ENCODE results near the gene ZFP62. TPM values are rescaled to one million over a fixed set of nuclear protein-coding genes. Genes with fewer than 3 reads are reported as not detected.

The ZFP62 gene
- total and polyA plus RNA-seq, 2 of the 4 experiments (the other 2 are of a cell fraction), result 8.2 to 20.3 TPM

DNA sequence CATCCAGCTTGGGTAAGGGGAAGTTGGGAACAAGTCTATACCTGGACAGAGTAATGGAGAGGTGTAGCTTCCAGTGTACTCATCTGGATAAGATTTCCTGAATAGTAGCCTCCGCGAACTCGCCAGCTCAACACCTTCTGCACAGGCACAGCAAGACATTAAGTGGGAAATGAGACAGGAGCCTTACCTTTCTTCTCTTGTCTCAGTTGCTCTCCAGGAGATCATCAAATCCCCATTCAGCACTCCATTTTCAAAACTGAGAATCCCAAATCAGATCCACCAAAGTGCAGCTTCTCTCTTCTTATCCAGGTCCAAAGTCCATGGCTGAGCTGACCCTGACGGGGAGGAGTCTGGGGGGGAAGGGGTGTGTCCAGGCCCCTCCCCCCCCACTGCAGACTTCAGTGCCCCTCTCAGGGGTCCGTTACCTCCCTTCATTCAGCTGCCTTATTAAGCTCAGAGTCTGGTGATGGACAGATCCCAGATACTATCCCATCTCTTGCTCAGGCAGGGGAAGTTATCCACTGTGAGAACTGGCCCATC lies 52.5 kb downstream of the ZFP62 start:
- POLR2A ChIA-PET (ENCODE audit: unreplicated experiment), result interaction anchor here (0.5 kb wide), 1 partner anchor 52 kb away, joined by 3 read pairs; no protein-coding TSS in a partner anchor
- DNase-seq, result no peak
- H3K79me1 ChIP-seq (ENCODE audit: low read depth in 1 of 2, low read length in 2 of 2), result peaks cover 36 to 54% of the 10 kb centered on the region in 2 experiments
- peak overlapping the region; percentile 66 for H2AK9ac ChIP-seq (replicated peaks; ENCODE audit: low read depth, low read length, poor library complexity)
- no peak overlapping the region for H4K5ac ChIP-seq (ENCODE audit: low read depth, low read length)
- H3K14ac ChIP-seq (replicated peaks; ENCODE audit: low read depth, low read length), result peak overlapping the region; percentile 77
- H4K20me1 ChIP-seq (ENCODE audit: insufficient read depth, low read length), result no peaks in the 10 kb centered on the region
- peak overlapping the region; percentile 56; the same call in 1 of the 2 replicates for H3K4me3 ChIP-seq (ENCODE audit: insufficient read depth, low read depth, low read length)
- no peak overlapping the region for H2AFZ ChIP-seq (replicated peaks; ENCODE audit: low read length, poor library complexity)
- peak overlapping the region; percentile 61 to 98; a peak in 2 of 4 replicates for H4K8ac ChIP-seq (ENCODE audit: low read depth in 2 of 2, low read length in 2 of 2)
- peak overlapping the region; percentile 44; the same call in 1 of the 2 replicates for H3K23ac ChIP-seq (ENCODE audit: low read depth, low read length)
- in situ Hi-C loops (cut with MboI; ENCODE audit: low sequenced_read_pairs), result loop anchor here (10.0 kb wide), 2 partner anchors 376 to 446 kb away; no protein-coding TSS in a partner anchor
- H3K4me2 ChIP-seq (ENCODE audit: low read depth, low read length), result peak overlapping the region; percentile 86
- BruUV-seq (replicated peaks), result no TSS peak
- H3K4me1 ChIP-seq (ENCODE audit: control insufficient read depth, insufficient read depth, low read length), result peaks cover 11% of the 10 kb centered on the region
- no peak overlapping the region for H2BK20ac ChIP-seq (ENCODE audit: low read depth, low read length)
- H3K56ac ChIP-seq (ENCODE audit: extremely low read depth, insufficient read depth, low read length), result no peak overlapping the region
- H3K36me3 ChIP-seq (ENCODE audit: control insufficient read depth, insufficient read depth, low read length), result peaks cover 7% of the 10 kb centered on the region; the same call in 1 of the 2 replicates
- CTCF ChIA-PET, result no interaction called here
- no peak overlapping the region for H3K18ac ChIP-seq (ENCODE audit: low read depth, low read length)
- H3K27me3 ChIP-seq (ENCODE audit: control insufficient read depth, insufficient read depth, low read length), result no peaks in the 10 kb centered on the region
- dilution Hi-C loops (cut with HindIII; ENCODE audit: low sequenced_read_pairs, unreplicated experiment), result no loop called here
- no peak for ATAC-seq (ENCODE audit: low read depth)
- peaks cover 17% of the 10 kb centered on the region for H3K9me1 ChIP-seq (ENCODE audit: insufficient read depth, low read length)
- H2BK5ac ChIP-seq (ENCODE audit: low read depth, low read length, poor library complexity, severe bottlenecking), result no peak overlapping the region
- no peaks in the 10 kb centered on the region for H3K9me3 ChIP-seq (ENCODE audit: control insufficient read depth, insufficient read depth, low read length)
- WGBS, 2 experiments (ENCODE audit: extremely low coverage in 2 of 2, insufficient read length in 1 of 2), result no CpG with 5 or more reads among the region's 5 CpGs
- intact Hi-C loops (cut with micrococcal nuclease), result no loop called here
- H3K27ac ChIP-seq (ENCODE audit: insufficient read depth, low read length), result peak overlapping the region; percentile 21; the same call in 1 of the 2 replicates
- no peak overlapping the region for H2BK120ac ChIP-seq (ENCODE audit: low read depth, low read length)
- H3K4ac ChIP-seq (ENCODE audit: low read depth, low read length), result peak overlapping the region; percentile 39
- TF ChIP-seq, protein P1, sequence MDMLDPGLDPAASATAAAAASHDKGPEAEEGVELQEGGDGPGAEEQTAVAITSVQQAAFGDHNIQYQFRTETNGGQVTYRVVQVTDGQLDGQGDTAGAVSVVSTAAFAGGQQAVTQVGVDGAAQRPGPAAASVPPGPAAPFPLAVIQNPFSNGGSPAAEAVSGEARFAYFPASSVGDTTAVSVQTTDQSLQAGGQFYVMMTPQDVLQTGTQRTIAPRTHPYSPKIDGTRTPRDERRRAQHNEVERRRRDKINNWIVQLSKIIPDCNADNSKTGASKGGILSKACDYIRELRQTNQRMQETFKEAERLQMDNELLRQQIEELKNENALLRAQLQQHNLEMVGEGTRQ (IDR thresholded peaks at IDR 0.05; ENCODE audit: low read depth, low read length), result no peak
- TF ChIP-seq SMC3 (IDR thresholded peaks at IDR 0.05; ENCODE audit: low read depth, low read length), result no peak
- no peak for TF ChIP-seq RAD21 (IDR thresholded peaks at IDR 0.05; ENCODE audit: low read length)
- no peak for TF ChIP-seq MXI1 (IDR thresholded peaks at IDR 0.05; ENCODE audit: borderline replicate concordance, low read depth, low read length)
- no peak for TF ChIP-seq RFX5 (IDR thresholded peaks at IDR 0.05; ENCODE audit: low read depth, low read length)
- TF ChIP-seq, protein P2, sequence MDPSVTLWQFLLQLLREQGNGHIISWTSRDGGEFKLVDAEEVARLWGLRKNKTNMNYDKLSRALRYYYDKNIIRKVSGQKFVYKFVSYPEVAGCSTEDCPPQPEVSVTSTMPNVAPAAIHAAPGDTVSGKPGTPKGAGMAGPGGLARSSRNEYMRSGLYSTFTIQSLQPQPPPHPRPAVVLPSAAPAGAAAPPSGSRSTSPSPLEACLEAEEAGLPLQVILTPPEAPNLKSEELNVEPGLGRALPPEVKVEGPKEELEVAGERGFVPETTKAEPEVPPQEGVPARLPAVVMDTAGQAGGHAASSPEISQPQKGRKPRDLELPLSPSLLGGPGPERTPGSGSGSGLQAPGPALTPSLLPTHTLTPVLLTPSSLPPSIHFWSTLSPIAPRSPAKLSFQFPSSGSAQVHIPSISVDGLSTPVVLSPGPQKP (IDR thresholded peaks at IDR 0.05; ENCODE audit: borderline replicate concordance, low read depth, low read length), result no peak
- TF ChIP-seq POLR2A (IDR thresholded peaks at IDR 0.05; ENCODE audit: low read depth, low read length), result no peak
- TF ChIP-seq MAZ (IDR thresholded peaks at IDR 0.05; ENCODE audit: borderline replicate concordance, low read depth, low read length), result no peak
- no peak for TF ChIP-seq FOS (IDR thresholded peaks at IDR 0.05; ENCODE audit: low read depth, low read length)
- TF ChIP-seq MAFK (IDR thresholded peaks at IDR 0.05; ENCODE audit: low read depth, low read length), result no peak
- TF ChIP-seq BHLHE40 (IDR thresholded peaks at IDR 0.05; ENCODE audit: low read depth, low read length), result no peak
- TF ChIP-seq CHD1 (IDR thresholded peaks at IDR 0.05; ENCODE audit: low read depth, low read length), result no peak
- no peak for TF ChIP-seq NFE2L2 (IDR thresholded peaks at IDR 0.05; ENCODE audit: low read depth, low read length)
- TF ChIP-seq RCOR1 (IDR thresholded peaks at IDR 0.05; ENCODE audit: insufficient replicate concordance, low read length), result no peak
- TF ChIP-seq CEBPB (IDR thresholded peaks at IDR 0.05; ENCODE audit: low read depth, low read length), result no peak
- TF ChIP-seq, protein P3, sequence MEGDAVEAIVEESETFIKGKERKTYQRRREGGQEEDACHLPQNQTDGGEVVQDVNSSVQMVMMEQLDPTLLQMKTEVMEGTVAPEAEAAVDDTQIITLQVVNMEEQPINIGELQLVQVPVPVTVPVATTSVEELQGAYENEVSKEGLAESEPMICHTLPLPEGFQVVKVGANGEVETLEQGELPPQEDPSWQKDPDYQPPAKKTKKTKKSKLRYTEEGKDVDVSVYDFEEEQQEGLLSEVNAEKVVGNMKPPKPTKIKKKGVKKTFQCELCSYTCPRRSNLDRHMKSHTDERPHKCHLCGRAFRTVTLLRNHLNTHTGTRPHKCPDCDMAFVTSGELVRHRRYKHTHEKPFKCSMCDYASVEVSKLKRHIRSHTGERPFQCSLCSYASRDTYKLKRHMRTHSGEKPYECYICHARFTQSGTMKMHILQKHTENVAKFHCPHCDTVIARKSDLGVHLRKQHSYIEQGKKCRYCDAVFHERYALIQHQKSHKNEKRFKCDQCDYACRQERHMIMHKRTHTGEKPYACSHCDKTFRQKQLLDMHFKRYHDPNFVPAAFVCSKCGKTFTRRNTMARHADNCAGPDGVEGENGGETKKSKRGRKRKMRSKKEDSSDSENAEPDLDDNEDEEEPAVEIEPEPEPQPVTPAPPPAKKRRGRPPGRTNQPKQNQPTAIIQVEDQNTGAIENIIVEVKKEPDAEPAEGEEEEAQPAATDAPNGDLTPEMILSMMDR (conservative IDR thresholded peaks at IDR 0.05; ENCODE audit: low read depth, low read length), result no peak
- H2BK15ac ChIP-seq (ENCODE audit: low read depth, low read length), result no peak overlapping the region
- H4K91ac ChIP-seq (ENCODE audit: insufficient read depth, low read depth, low read length), result no peak overlapping the region
- peak overlapping the region; percentile 96 for H3K9ac ChIP-seq (ENCODE audit: low read depth, low read length)
- peak overlapping the region; percentile 66 for H2AK5ac ChIP-seq (ENCODE audit: low read depth, low read length)

Data from IMR-90 (cell line).